DOHH2 (cell line): ENCODE results near the gene NUP98.
"Not testable (repeated sequence)": the region's sequence is repeated elsewhere in the genome, so short reads cannot be mapped to it uniquely, and the experiment has no call there.

Source experiments
- H3F3A ChIP-seq: fragments of 200-600 bp; sonication (generic), shearing (Covaris generic); 2 replicates; pipeline ENCODE4 v1.6.0; 2016; ENCODE audit warnings: antibody characterized with exemption, mild to moderate bottlenecking; ENCODE audit not compliant: control insufficient read depth, insufficient read depth
- H3K27ac ChIP-seq: fragments of 200-600 bp; sonication (generic); 2 replicates; pipeline ENCODE4 v1.5.1; 2014; ENCODE audit warnings: low read depth, mild to moderate bottlenecking, low read length, moderate library complexity
- H3K27me3 ChIP-seq: fragments of 200-600 bp; sonication (generic); 2 replicates; pipeline ENCODE4 v1.6.1; 2014; ENCODE audit warnings: mild to moderate bottlenecking, low read length, mixed read lengths; ENCODE audit not compliant: control insufficient read depth
- H3K36me3 ChIP-seq: fragments of 200-600 bp; sonication (generic); 2 replicates; pipeline ENCODE4 v1.6.1; 2014; ENCODE audit warnings: mild to moderate bottlenecking, low read length, moderate library complexity, mixed read lengths; ENCODE audit not compliant: control insufficient read depth
- H3K4me1 ChIP-seq: fragments of 200-600 bp; sonication (generic); 2 replicates; pipeline ENCODE4 v1.6.1; 2014; ENCODE audit warnings: mild to moderate bottlenecking, low read length, mixed read lengths; ENCODE audit not compliant: control insufficient read depth
- H3K4me2 ChIP-seq: fragments of 200-600 bp; sonication (generic); 2 replicates; pipeline ENCODE4 v1.6.0; 2014; ENCODE audit warnings: mild to moderate bottlenecking, low read length, moderate library complexity
- H3K4me3 ChIP-seq: fragments of 200-600 bp; sonication (generic); 2 replicates; pipeline ENCODE4 v1.5.1; 2014; ENCODE audit warnings: mild to moderate bottlenecking, low read length, mixed read lengths
- H3K79me2 ChIP-seq: fragments of 200-600 bp; sonication (generic); 2 replicates; pipeline ENCODE4 v1.6.1; 2014; ENCODE audit warnings: mild to moderate bottlenecking, low read length, mixed read lengths; ENCODE audit not compliant: control insufficient read depth
- H3K9me2 ChIP-seq: fragments of 200-600 bp; sonication (generic); replicated peaks from 2 replicates; pipeline ENCODE4 v1.6.1; 2014; ENCODE audit warnings: mild to moderate bottlenecking, low read length, mixed read lengths; ENCODE audit not compliant: control insufficient read depth
- H3K9me3 ChIP-seq: fragments of 200-600 bp; sonication (generic); 2 replicates; pipeline ENCODE4 v1.6.1; 2014; ENCODE audit warnings: antibody characterized with exemption, low read length, mixed read lengths; ENCODE audit not compliant: control insufficient read depth, insufficient read depth
- H4K20me1 ChIP-seq: fragments of 200-600 bp; sonication (generic); 2 replicates; pipeline ENCODE4 v1.6.0; 2014; ENCODE audit warnings: low read depth, mild to moderate bottlenecking, antibody characterized with exemption, low read length, moderate library complexity; ENCODE audit not compliant: control insufficient read depth, insufficient read depth
- CTCF ChIP-seq: fragments of 200-600 bp; sonication (generic); IDR thresholded peaks from one replicate; pipeline ENCODE4 v1.5.1; 2014; ENCODE audit warnings: antibody characterized with exemption, mild to moderate bottlenecking, low read depth, low read length; ENCODE audit not compliant: poor library complexity, severe bottlenecking
- EZH2phosphoT487 ChIP-seq: fragments of 200-600 bp; sonication (generic); IDR thresholded peaks from 2 replicates; pipeline ENCODE4 v1.6.1; 2017; ENCODE audit warnings: borderline replicate concordance, mild to moderate bottlenecking, antibody characterized with exemption, low read length, moderate library complexity, mixed read lengths

Gene NUP98

GRCh38 chr11:3658252-3658651, 139.1 kb downstream of the NUP98 start:
- Histone ChIP-seq H3F3A (no peaks in the 10 kb centered on the region), H4K20me1 (no peaks in the 10 kb centered on the region), H3K9me2 (no peaks in the 10 kb centered on the region), H3K4me3 (no peak overlapping the region), H3K9me3 (no peaks in the 10 kb centered on the region), H3K79me2 (no peaks in the 10 kb centered on the region), H3K4me2 (no peak overlapping the region), H3K27ac (no peak overlapping the region), H3K4me1 (no peaks in the 10 kb centered on the region), H3K27me3 (peaks cover 2% of the 10 kb centered on the region; the same call in 1 of the 2 replicates), H3K36me3 (no peaks in the 10 kb centered on the region)
- TF ChIP-seq EZH2phosphoT487 (no peak), CTCF (no peak)

DNA sequence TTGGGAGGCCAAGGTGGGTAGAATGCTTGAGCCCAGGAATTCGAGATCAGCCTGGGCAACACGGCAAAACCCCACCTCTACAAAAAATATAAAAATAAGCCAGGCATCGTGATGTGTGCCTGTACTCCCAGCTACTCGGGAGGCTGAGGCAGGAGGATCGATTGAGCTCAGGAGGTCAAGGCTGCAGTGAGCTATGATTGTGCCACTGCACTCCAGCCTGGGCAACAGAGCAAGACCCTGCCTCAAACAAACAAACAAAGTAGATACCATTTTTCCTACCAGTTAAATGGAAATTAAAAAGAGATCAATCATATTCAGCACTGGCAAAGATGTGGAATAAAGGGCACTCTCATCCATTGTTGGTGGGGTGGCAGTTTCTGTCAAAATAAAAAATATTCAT, 140.0 kb downstream of the NUP98 start:
- H3K4me1 ChIP-seq, H3F3A ChIP-seq, H3K36me3 ChIP-seq, H4K20me1 ChIP-seq, H3K4me3 ChIP-seq, H3K4me2 ChIP-seq, H3K27me3 ChIP-seq, H3K27ac ChIP-seq, H3K79me2 ChIP-seq, H3K9me3 ChIP-seq, H3K9me2 ChIP-seq: not testable (repeated sequence)

- TF ChIP-seq EZH2phosphoT487 (no peak), CTCF (no peak)
- peaks cover 2% of the 10 kb centered on the region; the same call in 1 of the 2 replicates for H3K27me3 ChIP-seq
- no peaks in the 10 kb centered on the region for H3F3A ChIP-seq
- no peak overlapping the region for H3K4me3 ChIP-seq
- H3K4me1 ChIP-seq, result no peaks in the 10 kb centered on the region
- no peaks in the 10 kb centered on the region for H3K9me2 ChIP-seq
- H3K4me2 ChIP-seq, result no peak overlapping the region
- no peaks in the 10 kb centered on the region for H3K9me3 ChIP-seq
- H3K79me2 ChIP-seq, result no peaks in the 10 kb centered on the region
- H3K27ac ChIP-seq, result no peak overlapping the region
- H3K36me3 ChIP-seq, result no peaks in the 10 kb centered on the region
- H4K20me1 ChIP-seq, result no peaks in the 10 kb centered on the region
Measured at GRCh38 chr11:3655547-3655946, 141.8 kb downstream of the NUP98 start.

- H3K27ac ChIP-seq, H3K36me3 ChIP-seq, H3K27me3 ChIP-seq, H3K9me2 ChIP-seq, H4K20me1 ChIP-seq, H3F3A ChIP-seq, H3K4me1 ChIP-seq, H3K4me3 ChIP-seq, H3K4me2 ChIP-seq, H3K79me2 ChIP-seq, H3K9me3 ChIP-seq: not testable (repeated sequence)
Measured at GRCh38 chr11:3652514-3652913, 144.8 kb downstream of the NUP98 start.

- not testable (repeated sequence) for H3K4me3 ChIP-seq, H3K9me2 ChIP-seq, H3K79me2 ChIP-seq, H3K4me2 ChIP-seq, H3K9me3 ChIP-seq, H3K4me1 ChIP-seq, H3F3A ChIP-seq, H3K36me3 ChIP-seq, H3K27me3 ChIP-seq, H3K27ac ChIP-seq, H4K20me1 ChIP-seq
Measured at GRCh38 chr11:3649374-3649773, 148.0 kb downstream of the NUP98 start.

DNA sequence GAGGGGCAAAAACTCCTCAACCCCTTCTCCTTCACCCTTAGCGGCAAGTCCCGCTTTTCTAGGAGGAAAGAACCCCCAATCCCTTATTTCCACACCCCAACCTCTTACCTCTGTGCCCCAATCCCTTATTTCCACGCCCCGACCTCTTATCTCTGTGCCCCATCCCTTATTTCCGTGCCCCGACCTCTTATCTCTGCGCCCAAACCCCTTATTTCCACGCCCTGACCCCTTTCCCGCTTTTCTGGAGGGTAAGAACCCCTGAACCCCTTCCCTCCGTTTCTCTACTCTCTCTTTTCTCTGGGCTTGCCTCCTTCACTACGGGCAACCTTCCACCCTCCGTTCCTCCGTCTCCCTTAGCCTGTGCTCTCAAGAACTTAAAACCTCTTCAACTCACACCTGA, 148.5 kb downstream of the NUP98 start:
- H3K4me2 ChIP-seq, H4K20me1 ChIP-seq, H3K27me3 ChIP-seq, H3F3A ChIP-seq, H3K4me1 ChIP-seq, H3K79me2 ChIP-seq, H3K4me3 ChIP-seq, H3K27ac ChIP-seq, H3K9me3 ChIP-seq, H3K36me3 ChIP-seq, H3K9me2 ChIP-seq: not testable (repeated sequence)
